Measurements from ENCODE around the gene ZNF638. TPM values are rescaled to one million over a fixed set of nuclear protein-coding genes. Genes with fewer than 3 reads are reported as not detected.

The ZNF638 gene
- total and polyA plus RNA-seq, 2 of the 8 experiments (the other 6 are each of a cell fraction or from before 2014, with no cell fraction given), result 45.3 to 143 TPM

DNA sequence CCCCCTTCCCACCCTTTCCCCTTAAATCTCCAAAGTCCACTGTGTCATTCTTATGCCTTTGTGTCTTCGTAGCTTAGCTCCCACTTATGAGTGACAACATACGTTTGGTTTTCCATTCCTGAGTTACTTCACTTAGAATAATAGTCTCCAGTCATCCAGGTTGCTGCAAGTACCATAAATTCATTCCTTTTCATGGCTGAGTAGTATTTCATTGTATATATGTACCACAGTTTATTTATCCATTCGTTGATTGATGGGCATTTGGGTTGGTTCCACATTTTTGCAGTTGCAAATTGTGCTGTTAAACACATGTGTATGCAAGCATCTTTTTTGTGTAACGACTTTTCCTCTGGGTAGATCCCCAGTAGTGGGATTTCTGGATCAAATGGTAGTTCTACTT lies 14.5 kb upstream of the ZNF638 start:
- Histone ChIP-seq H3K27me3 (replicated peaks in 1 of 4; ENCODE audit: control insufficient read depth in 3 of 4, extremely low read depth in 1 of 4, insufficient read depth in 3 of 4, low read length in 3 of 4) (no peaks in the 10 kb centered on the region), H2AFZ (ENCODE audit: low read length) (no peak overlapping the region)
- FAIRE-seq, result no peak

More for the DNA sequence above, 14.5 kb upstream of the ZNF638 start:
- Histone ChIP-seq H3K36me3 (ENCODE audit: control insufficient read depth in 2 of 4, insufficient read depth in 4 of 4, low read length in 3 of 4) (peaks cover 0 to 2% (median 0%) of the 10 kb centered on the region in 4 experiments; a peak in 1 of 8 replicates), H3K23me2 (ENCODE audit: low read depth, low read length) (no peaks in the 10 kb centered on the region), H2BK20ac (ENCODE audit: low read length) (no peak overlapping the region), H3K79me2 (ENCODE audit: control insufficient read depth in 1 of 2, insufficient read depth in 2 of 2, low read length in 2 of 2) (peaks cover 0 to 22% of the 10 kb centered on the region in 2 experiments; a peak in 2 of 4 replicates), H3K18ac (ENCODE audit: extremely low read depth, low read length) (no peak overlapping the region), H2AK5ac (ENCODE audit: low read depth, low read length) (no peak overlapping the region), H3K4me2 (ENCODE audit: insufficient read depth in 1 of 2, low read depth in 2 of 2, low read length in 2 of 2) (no peak overlapping the region), H3K4me3 (ENCODE audit: extremely low read depth in 1 of 4, insufficient read depth in 2 of 4, low read depth in 3 of 4, low read length in 4 of 4) (no peak overlapping the region), H3K27ac (ENCODE audit: low read depth, low read length) (no peak overlapping the region), H2BK120ac (replicated peaks; ENCODE audit: low read depth, low read length) (no peak overlapping the region), H4K8ac (ENCODE audit: extremely low read depth, insufficient read depth, low read length) (no peak overlapping the region), H3K9ac (replicated peaks in 1 of 4; ENCODE audit: extremely low read depth in 1 of 4, low read depth in 3 of 4, low read length in 3 of 4) (no peak overlapping the region), H4K20me1 (replicated peaks in 1 of 2; ENCODE audit: control insufficient read depth in 1 of 2, insufficient read depth in 2 of 2, low read length in 2 of 2) (no peaks in the 10 kb centered on the region), H4K5ac (ENCODE audit: insufficient read length, low read depth, low read length) (no peak overlapping the region), H2BK5ac (ENCODE audit: low read depth, low read length) (no peak overlapping the region), H3K4me1 (replicated peaks in 1 of 4; ENCODE audit: control insufficient read depth in 3 of 4, insufficient read depth in 4 of 4, low read length in 3 of 4) (no peaks in the 10 kb centered on the region), H3K14ac (ENCODE audit: insufficient read length) (no peak overlapping the region), H3K23ac (ENCODE audit: insufficient read length) (no peak overlapping the region), H2BK12ac (ENCODE audit: low read depth, low read length) (no peak overlapping the region), H2BK15ac (ENCODE audit: low read length) (no peak overlapping the region), H3K79me1 (ENCODE audit: low read depth, low read length) (no peaks in the 10 kb centered on the region), H3K9me3 (ENCODE audit: insufficient read depth in 2 of 2, low read depth in 1 of 2, low read length in 1 of 2) (peaks cover 5 to 11% of the 10 kb centered on the region in 2 experiments; a peak in 2 of 4 replicates), H3K56ac (replicated peaks; ENCODE audit: insufficient read length, low read depth, low read length) (no peak overlapping the region), H4K91ac (replicated peaks; ENCODE audit: insufficient read length, low read length) (no peak overlapping the region), H3K4ac (replicated peaks; ENCODE audit: insufficient read length, low read depth, low read length) (no peak overlapping the region)
- TF ChIP-seq KDM1A (IDR thresholded peaks at IDR 0.05; ENCODE audit: borderline replicate concordance, low read length) (0 out of 2 replicates have a peak, but pooled peaks have one; percentile 42), TAF7 (optimal IDR thresholded peaks at IDR 0.05; ENCODE audit: borderline replicate concordance, low read depth, low read length) (no peak), RXRA (IDR thresholded peaks at IDR 0.05; ENCODE audit: insufficient read depth, low read depth, low read length) (no peak), CTBP2 (IDR thresholded peaks at IDR 0.05; ENCODE audit: borderline replicate concordance, insufficient read depth, insufficient read length, low read length) (no peak), EGR1 (IDR thresholded peaks at IDR 0.05; ENCODE audit: borderline replicate concordance, low read depth, low read length) (no peak), RBBP5 (IDR thresholded peaks at IDR 0.05; ENCODE audit: borderline replicate concordance, low read depth, low read length) (no peak), POLR2AphosphoS5 (IDR thresholded peaks at IDR 0.05; ENCODE audit: low read depth, low read length) (no peak), FOSL1 (IDR thresholded peaks at IDR 0.05; ENCODE audit: insufficient read depth, low read depth, low read length) (no peak)
- 93% methylated on average over 4 of the region's 4 CpGs; no CpG with 5 or more reads in 1 of the 2 experiments for whole genome bisulfite sequencing, 2 experiments (ENCODE audit: extremely low coverage in 1 of 2, insufficient coverage in 1 of 2, insufficient read length in 1 of 2, insufficient replicate concordance in 2 of 2, low coverage in 1 of 2, low lambda C conversion rate in 2 of 2, missing lambda C conversion rate in 1 of 2)
- ChIA-PET POLR2A (ENCODE audit: partially characterized antibody) (no interaction called here), CTCF (ENCODE audit: partially characterized antibody) (no interaction called here)
- DNase-seq (ENCODE audit: low read depth in 1 of 2, low spot score in 2 of 2), result no peak

All from H1 (cell line).